K562 (cell line): ENCODE data around the gene DAB2IP. TPM values are rescaled to one million over a fixed set of nuclear protein-coding genes. Genes with fewer than 3 reads are reported as not detected.

Experiments
- ATAC-seq: fragments of 200-7000 bp; cut with Tn5 transposase; 3 replicates; pipeline ENCODE4 v1.9.1; 2020; ENCODE audit warnings: moderate library complexity
- BruUV-seq: library from RNA; stranded (reverse); fragments of 400-500 nt; replicated peaks from 2 replicates; lab custom pipeline; 2021; lab: Mats Ljungman, UMichigan
- CTCF ChIA-PET: fragments of 300-600 bp; formaldehyde crosslinking; extraction: SDS; loops from one replicate; lab custom pipeline; 2021; ENCODE audit warnings: low intra/inter-chr PET ratio; lab: Yijun Ruan, JAX
- POLR2A ChIA-PET: fragments of 300-600, 350-650 bp; sonication (Branson Sonifier 250); formaldehyde crosslinking; extraction: SDS; loops from one replicate; lab custom pipeline; 2021; ENCODE audit warnings: antibody characterized with exemption, inconsistent platforms; lab: Yijun Ruan, JAX
- DNase-seq, 4 experiments: peaks; one replicate each; pipeline versions ENCODE4 v3.0.0 to v3.0.0-alpha.2; 2011 to 2018; ENCODE audit warnings: low spot score in 3 of 4, mixed read lengths in 3 of 4; ENCODE audit errors: extremely low read depth in 1 of 4
- FAIRE-seq: peaks from 2 replicates; lab custom pipeline; 2011; peaks lifted over from hg19 to GRCh38; lab: Jason Lieb, UNC
- H2AFZ ChIP-seq: 2 replicates; pipeline ENCODE4 v1.6.0; 2011; ENCODE audit warnings: low read depth, low read length, control low read depth, inconsistent platforms
- H3K27ac ChIP-seq: fragments of 200-600 bp; 3 replicates; pipeline ENCODE4 v1.8.0; 2011; ENCODE audit warnings: low read depth, mild to moderate bottlenecking, control low read depth, inconsistent platforms, low read length, moderate library complexity, mixed read lengths; ENCODE audit errors: extremely low read depth
- H3K27me3 ChIP-seq, 2 experiments: fragments of 300-600 bp in 1 of 2; 2 replicates in 1 of 2; 3 replicates in 1 of 2; pipeline versions ENCODE4 v1.6.0 to v1.8.0; 2011; ENCODE audit warnings: inconsistent platforms in 2 of 2, low read length in 2 of 2, mild to moderate bottlenecking in 1 of 2, mixed read lengths in 1 of 2, moderate library complexity in 1 of 2; ENCODE audit not compliant: control insufficient read depth in 2 of 2, insufficient read depth in 2 of 2
- H3K36me3 ChIP-seq: fragments of 300-600 bp; 3 replicates; pipeline ENCODE4 v1.8.0; 2011; ENCODE audit warnings: mild to moderate bottlenecking, low read length, inconsistent platforms; ENCODE audit not compliant: control insufficient read depth, insufficient read depth
- H3K4me1 ChIP-seq, 2 experiments: fragments of 200-600 bp in 1 of 2; replicated peaks in 1 of 2; 2 replicates in 1 of 2; 3 replicates in 1 of 2; pipeline versions ENCODE4 v1.5.1 to v1.8.0; 2011; ENCODE audit warnings: inconsistent platforms in 2 of 2, low read length in 2 of 2, mild to moderate bottlenecking in 1 of 2, mixed read lengths in 1 of 2, moderate library complexity in 1 of 2; ENCODE audit not compliant: control insufficient read depth in 2 of 2, insufficient read depth in 2 of 2
- H3K4me2 ChIP-seq: 2 replicates; pipeline ENCODE4 v1.6.1; 2011; ENCODE audit warnings: low read length, control low read depth, inconsistent platforms, mixed read lengths; ENCODE audit not compliant: insufficient read depth
- H3K4me3 ChIP-seq: fragments of 200-600 bp; sonication (generic), shearing (Covaris generic); 2 replicates; pipeline ENCODE4 v1.5.1; 2016; ENCODE audit warnings: control low read depth, inconsistent platforms
- H3K79me2 ChIP-seq: fragments of 200-600 bp; 3 replicates; pipeline ENCODE4 v1.8.0; 2011; ENCODE audit warnings: low read length, inconsistent platforms; ENCODE audit not compliant: control insufficient read depth, insufficient read depth
- H3K9ac ChIP-seq, 2 experiments: 2 replicates each; pipeline versions ENCODE4 v1.6.0 to v1.6.1; 2011; ENCODE audit warnings: low read depth in 2 of 2, low read length in 2 of 2, control low read depth in 1 of 2, inconsistent platforms in 1 of 2, mild to moderate bottlenecking in 1 of 2, mixed read lengths in 1 of 2; ENCODE audit not compliant: insufficient read depth in 1 of 2
- H3K9me1 ChIP-seq: one replicate; pipeline ENCODE4 v1.6.0; 2011; ENCODE audit warnings: inconsistent platforms, mild to moderate bottlenecking, low read length, moderate library complexity; ENCODE audit not compliant: control insufficient read depth, insufficient read depth
- H3K9me3 ChIP-seq: replicated peaks from 2 replicates; pipeline ENCODE4 v1.5.1; 2011; ENCODE audit warnings: low read depth, low read length, inconsistent platforms; ENCODE audit not compliant: control insufficient read depth, insufficient read depth
- H4K20me1 ChIP-seq: replicated peaks from 2 replicates; pipeline ENCODE4 v1.6.1; 2011; ENCODE audit warnings: low read length, inconsistent platforms, mixed read lengths; ENCODE audit not compliant: control insufficient read depth, insufficient read depth
- CTCF ChIP-seq, 3 experiments: IDR thresholded peaks in 2 of 3; conservative IDR thresholded peaks in 1 of 3; 2 replicates each; pipeline ENCODE4 v1.5.1; 2011 to 2012; ENCODE audit warnings: low read length in 3 of 3, mild to moderate bottlenecking in 3 of 3, control low read depth in 2 of 3, improper control_type of control experiment in 1 of 3, inconsistent platforms in 1 of 3, low read depth in 1 of 3, mixed read lengths in 1 of 3, moderate library complexity in 1 of 3; ENCODE audit not compliant: insufficient read depth in 2 of 3
- CTCFL ChIP-seq: IDR thresholded peaks from 2 replicates; pipeline ENCODE4 v1.6.1; 2011; ENCODE audit warnings: borderline replicate concordance, low read depth, mild to moderate bottlenecking, moderate library complexity, low read length; ENCODE audit not compliant: insufficient read depth, poor library complexity, severe bottlenecking
- E2F6 ChIP-seq, 2 experiments: IDR thresholded peaks; 2 replicates each; pipeline ENCODE4 v1.6.1; 2011; ENCODE audit warnings: borderline replicate concordance in 1 of 2, control low read depth in 1 of 2, low read depth in 1 of 2, low read length in 1 of 2, mild to moderate bottlenecking in 1 of 2, mixed read lengths in 1 of 2, moderate library complexity in 1 of 2; ENCODE audit not compliant: insufficient read depth in 1 of 2, insufficient read length in 1 of 2, poor library complexity in 1 of 2, severe bottlenecking in 1 of 2; ENCODE audit errors: extremely low read depth in 1 of 2
- EHMT2 ChIP-seq: fragments of 450-650 bp; IDR thresholded peaks from 2 replicates; pipeline ENCODE4 v1.6.1; 2018; ENCODE audit warnings: antibody characterized with exemption
- FUS ChIP-seq: fragments of 200-400 bp; formaldehyde crosslinking; optimal IDR thresholded peaks from 2 replicates; pipeline ENCODE3; 2017; ENCODE audit warnings: low read depth, low read length
- L3MBTL2 ChIP-seq: fragments of 450-650 bp; IDR thresholded peaks from 2 replicates; pipeline ENCODE4 v1.6.1; 2016; ENCODE audit warnings: mild to moderate bottlenecking, moderate library complexity
- MIER1 ChIP-seq: fragments of 450-650 bp; IDR thresholded peaks from 2 replicates; pipeline ENCODE4 v1.6.1; 2016; ENCODE audit warnings: antibody characterized with exemption, mild to moderate bottlenecking, low read depth
- MTA1 ChIP-seq: fragments of 450-650 bp; IDR thresholded peaks from 2 replicates; pipeline ENCODE4 v1.6.1; 2017; ENCODE audit warnings: borderline replicate concordance
- RAD21 ChIP-seq, 2 experiments: fragments of 250-450 bp in 1 of 2; fragments of 450-650 bp in 1 of 2; sonication (Bioruptor Pico) in 1 of 2; formaldehyde crosslinking in 1 of 2; IDR thresholded peaks in 1 of 2; conservative IDR thresholded peaks in 1 of 2; 2 replicates each; pipeline versions ENCODE4 v1.4.0 to v1.8.0; 2020 to 2022; ENCODE audit warnings: mild to moderate bottlenecking in 2 of 2, moderate library complexity in 1 of 2
- ZKSCAN8 ChIP-seq: fragments of 200-800 bp; sonication (Bioruptor generic); IDR thresholded peaks from 2 replicates; pipeline ENCODE4 v1.6.1; 2016; ENCODE audit warnings: missing genetic modification characterization, missing compliant biosample characterization
- ZNF449 ChIP-seq: fragments of 250-450 bp; sonication (Bioruptor Pico); IDR thresholded peaks from 2 replicates; pipeline ENCODE4 v1.8.0; 2022; ENCODE audit warnings: moderate library complexity, mild to moderate bottlenecking, inconsistent platforms
- WGBS: fragments of 100-300 bp; shearing (Covaris generic); methylation state at CpG from one replicate; pipeline ENCODE4 v1.1.6; 2016; ENCODE audit warnings: low coverage, mixed read lengths; ENCODE audit not compliant: insufficient coverage; ENCODE audit errors: missing lambda C conversion rate; 5-methylcytosine and 5-hydroxymethylcytosine counted together
- in situ Hi-C: fragments of 300-500 bp; cut with MboI; formaldehyde crosslinking; loops from 4 replicates; pipeline ENCODE4 v1.15.0; 2018; ENCODE audit warnings: inconsistent platforms, mixed read lengths
- intact Hi-C: fragments of 100-400 bp; cut with micrococcal nuclease; formaldehyde crosslinking; loops from 2 replicates; pipeline ENCODE4 v1.14.2; 2022
- polyA plus RNA-seq, 8 experiments: library from polyadenylated mRNA; depleted of rRNA in 4 of 8; stranded (reverse) in 5 of 8; unstranded in 3 of 8; fragments of >200 nt; fragmentation: Nextera tagmentation in 2 of 8; fragmentation: Illumina TruSeq in 1 of 8; extraction: Ambion mirVana in 2 of 8; extraction: Trizol in 1 of 8; gene quantifications; 2 replicates each; pipeline versions ENCODE4 v1.2.1 to v1.2.3, GENCODE V29; 2011 to 2014; ENCODE audit warnings: inconsistent platforms in 1 of 8, missing spikeins in 1 of 8
- total RNA-seq, 7 experiments: library from RNA; depleted of rRNA in 6 of 7; stranded (reverse); fragments of >200 nt in 6 of 7; fragmentation: Illumina TruSeq in 2 of 7; extraction: Trizol in 2 of 7; gene quantifications; 2 replicates each; pipeline versions ENCODE4 v1.2.1 to v1.2.3, GENCODE V29; 2011 to 2021; ENCODE audit warnings: low replicate concordance in 1 of 7

DAB2IP gene
- total and polyA plus RNA-seq, 9 of the 15 experiments (the other 6 are each of a cell fraction or from before 2014, with no cell fraction given): 0.04 to 0.31 (median 0.08) TPM; not detected in 5

DNA sequence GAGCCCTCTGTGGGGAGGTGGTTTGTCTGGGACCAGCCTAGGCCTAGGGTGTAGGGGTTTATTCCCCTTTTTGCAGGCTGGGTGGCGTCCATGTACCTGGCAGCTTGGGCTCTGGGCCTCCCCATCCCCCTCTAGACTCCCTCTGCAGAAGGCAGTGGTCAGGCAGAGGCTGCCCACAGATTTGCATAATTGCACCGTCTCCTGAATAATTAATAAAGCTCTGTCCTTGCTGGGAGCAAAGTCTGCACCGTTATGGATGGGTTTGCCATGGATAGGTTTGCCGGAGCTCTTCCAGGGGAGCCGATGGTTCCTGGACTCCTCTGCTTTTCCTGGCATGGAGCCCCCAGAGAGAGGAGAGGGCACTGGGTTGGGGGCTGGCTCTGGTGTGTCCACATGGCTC lies 60.4 kb downstream of the DAB2IP start (continued):
- no peak for TF ChIP-seq MIER1
- TF ChIP-seq ZNF449 (CRISPR knock-in tag): no peak

DNA sequence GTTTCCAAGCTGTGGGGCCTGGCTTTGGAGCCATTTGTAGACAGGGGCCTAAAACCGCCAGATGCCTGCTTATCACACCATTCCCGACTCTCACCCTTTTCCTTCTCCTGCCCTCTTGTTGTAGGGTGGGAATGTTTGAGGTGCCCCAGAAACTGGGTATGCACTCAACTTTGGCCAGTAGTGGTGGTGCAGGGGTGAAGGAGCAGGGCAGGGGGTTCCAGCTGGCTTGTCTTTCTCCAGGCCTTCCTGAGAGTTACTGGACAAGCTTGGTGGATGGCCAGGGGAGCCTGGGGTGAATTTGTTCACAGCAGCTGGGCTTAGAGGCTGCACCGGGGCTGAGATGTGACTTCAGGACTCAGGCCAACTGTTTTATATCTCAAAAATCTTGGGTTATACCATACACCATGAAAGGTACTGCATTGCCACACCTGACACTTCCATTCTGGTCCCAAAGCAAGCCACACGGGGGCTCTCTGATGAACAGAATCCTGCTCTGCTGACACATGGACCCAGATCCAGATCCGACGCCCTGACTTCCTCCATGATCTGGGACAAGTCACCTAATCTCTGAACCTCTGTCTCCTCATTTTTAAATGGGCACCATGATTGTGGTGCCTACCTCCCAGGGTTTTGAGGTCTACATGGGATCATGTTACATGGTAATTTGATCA lies 62.1 kb downstream of the DAB2IP start:
- FAIRE-seq (no peak), DNase-seq (peak in 1 of 4 experiments; percentile 8), ATAC-seq (0 out of 3 replicates have a peak, but pooled peaks have one; percentile 45)
- Histone ChIP-seq H3K9me1 (no peaks in the 10 kb centered on the region), H3K79me2 (no peaks in the 10 kb centered on the region), H3K4me1 (no peaks in the 10 kb centered on the region), H2AFZ (no peak overlapping the region), H3K27ac (no peak overlapping the region), H3K4me3 (no peak overlapping the region), H3K9me3 (no peaks in the 10 kb centered on the region), H3K36me3 (no peaks in the 10 kb centered on the region), H3K27me3 (peaks cover 6 to 46% of the 10 kb centered on the region in 2 experiments; a peak in 4 of 5 replicates), H4K20me1 (peaks cover 27% of the 10 kb centered on the region), H3K9ac (no peak overlapping the region), H3K4me2 (no peak overlapping the region)
- ChIA-PET POLR2A (interaction anchor here (0.7 kb wide), 1 partner anchor 93 kb away, joined by 3 read pairs; no protein-coding TSS in a partner anchor), CTCF (interaction anchor here (0.6 kb wide), 1 partner anchor 19 kb away, joined by 3 read pairs; no protein-coding TSS in a partner anchor)
- 0% methylated on average over 4 of the region's 6 CpGs for WGBS
- BruUV-seq: no TSS peak
- in situ Hi-C loops (no loop called here), intact Hi-C loops (no loop called here)
- TF ChIP-seq MTA1 (no peak), CTCFL (peak; percentile 51), RAD21 (CRISPR knock-in tag; conservative IDR thresholded peaks at IDR 0.05 in 1 of 2, IDR thresholded peaks at IDR 0.05 in 1 of 2) (no peak), L3MBTL2 (0 out of 2 replicates have a peak, but pooled peaks have one; percentile 15), CTCF (IDR thresholded peaks at IDR 0.05 in 2 of 3, conservative IDR thresholded peaks at IDR 0.05 in 1 of 3; ENCODE audit: insufficient read depth in 2 of 3, low read depth in 1 of 3, low read length in 3 of 3) (peak in 1 of 3 experiments; percentile 26; a peak in 1 of 6 replicates), EHMT2 (no peak), FUS (no peak), E2F6 (IDR thresholded peaks at IDR 0.05; ENCODE audit: borderline replicate concordance in 1 of 2, extremely low read depth in 1 of 2, insufficient read depth in 1 of 2, insufficient read length in 1 of 2, low read depth in 1 of 2, low read length in 1 of 2, poor library complexity in 1 of 2, severe bottlenecking in 1 of 2) (peak in 1 of 2 experiments; percentile 25), ZKSCAN8 (CRISPR knock-in tag) (no peak)
